Hepatocyte (in vitro differentiated cells): ENCODE data around the gene CNNM2.

ENCODE experiments used
- EZH2 ChIP-seq: fragments of 200-600 bp; sonication (generic); IDR thresholded peaks from 2 replicates; pipeline ENCODE4 v1.6.1; 2016; ENCODE audit warnings: antibody characterized with exemption, mild to moderate bottlenecking, borderline replicate concordance
- EZH2phosphoT487 ChIP-seq: fragments of 200-600 bp; sonication (generic); IDR thresholded peaks from one replicate; pipeline ENCODE4 v1.6.1; 2018; ENCODE audit warnings: antibody characterized with exemption, mild to moderate bottlenecking, low read depth, moderate library complexity; ENCODE audit not compliant: unreplicated experiment, severe bottlenecking
- TF ChIP-seq, protein P1 (sequence below): fragments of 200-600 bp; sonication (generic); IDR thresholded peaks from 2 replicates; pipeline ENCODE4 v1.5.1; 2016; ENCODE audit warnings: antibody characterized with exemption, mild to moderate bottlenecking; ENCODE audit not compliant: poor library complexity

DNA sequence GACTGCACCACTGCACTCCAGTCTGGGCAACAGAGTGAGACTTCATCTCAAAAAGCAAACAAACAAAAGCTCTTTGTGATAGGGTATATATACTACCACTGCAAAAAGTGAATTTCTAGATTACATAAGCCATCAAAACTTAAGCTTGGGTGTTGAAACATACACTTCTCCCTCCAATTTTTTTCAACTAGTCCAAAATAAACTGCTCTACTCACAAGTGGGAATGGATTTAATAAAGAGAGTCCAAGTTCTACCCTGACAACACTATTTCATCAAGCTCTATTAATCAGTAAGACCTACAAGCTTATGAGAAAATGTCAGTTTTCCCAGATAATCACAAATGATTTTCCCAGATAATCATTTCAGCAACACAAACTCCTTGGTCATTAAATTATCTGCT, 192.3 kb downstream of the CNNM2 start:
- TF ChIP-seq, protein P1, sequence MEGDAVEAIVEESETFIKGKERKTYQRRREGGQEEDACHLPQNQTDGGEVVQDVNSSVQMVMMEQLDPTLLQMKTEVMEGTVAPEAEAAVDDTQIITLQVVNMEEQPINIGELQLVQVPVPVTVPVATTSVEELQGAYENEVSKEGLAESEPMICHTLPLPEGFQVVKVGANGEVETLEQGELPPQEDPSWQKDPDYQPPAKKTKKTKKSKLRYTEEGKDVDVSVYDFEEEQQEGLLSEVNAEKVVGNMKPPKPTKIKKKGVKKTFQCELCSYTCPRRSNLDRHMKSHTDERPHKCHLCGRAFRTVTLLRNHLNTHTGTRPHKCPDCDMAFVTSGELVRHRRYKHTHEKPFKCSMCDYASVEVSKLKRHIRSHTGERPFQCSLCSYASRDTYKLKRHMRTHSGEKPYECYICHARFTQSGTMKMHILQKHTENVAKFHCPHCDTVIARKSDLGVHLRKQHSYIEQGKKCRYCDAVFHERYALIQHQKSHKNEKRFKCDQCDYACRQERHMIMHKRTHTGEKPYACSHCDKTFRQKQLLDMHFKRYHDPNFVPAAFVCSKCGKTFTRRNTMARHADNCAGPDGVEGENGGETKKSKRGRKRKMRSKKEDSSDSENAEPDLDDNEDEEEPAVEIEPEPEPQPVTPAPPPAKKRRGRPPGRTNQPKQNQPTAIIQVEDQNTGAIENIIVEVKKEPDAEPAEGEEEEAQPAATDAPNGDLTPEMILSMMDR = no peak
- TF ChIP-seq EZH2 (no peak), EZH2phosphoT487 (no peak)
